KMS-11 (cell line): ENCODE data around the gene CEACAM8.

Experiments
- H2AFZ ChIP-seq: fragments of 200-600 bp; sonication (generic); 2 replicates; pipeline ENCODE4 v1.6.1; 2016; ENCODE audit warnings: antibody characterized with exemption, mixed run types, low read depth
- H3K27ac ChIP-seq: fragments of 200-600 bp; sonication (generic); 2 replicates; pipeline ENCODE4 v1.6.1; 2016; ENCODE audit warnings: mild to moderate bottlenecking, mixed run types
- H3K27me3 ChIP-seq: fragments of 200-600 bp; sonication (generic); 2 replicates; pipeline ENCODE4 v1.6.1; 2017; ENCODE audit warnings: mild to moderate bottlenecking, low read depth, mixed run types, moderate library complexity; ENCODE audit not compliant: insufficient read depth
- H3K36me3 ChIP-seq: fragments of 200-600 bp; sonication (generic); 2 replicates; pipeline ENCODE4 v1.6.1; 2017; ENCODE audit warnings: mild to moderate bottlenecking, mixed run types; ENCODE audit not compliant: insufficient read depth
- H3K4me1 ChIP-seq: fragments of 200-600 bp; sonication (generic); 2 replicates; pipeline ENCODE4 v1.6.1; 2016; ENCODE audit warnings: mild to moderate bottlenecking, low read depth, mixed run types; ENCODE audit not compliant: poor library complexity, severe bottlenecking
- H3K4me2 ChIP-seq: fragments of 200-600 bp; sonication (generic); 2 replicates; pipeline ENCODE4 v1.7.0; 2016; ENCODE audit warnings: mild to moderate bottlenecking, mixed run types
- H3K4me3 ChIP-seq: fragments of 200-600 bp; sonication (generic); IDR thresholded peaks from 2 replicates; pipeline ENCODE4 v1.6.1; 2017; ENCODE audit warnings: low read depth, low read length, mixed read lengths; ENCODE audit not compliant: insufficient read depth
- H3K79me2 ChIP-seq: fragments of 200-600 bp; sonication (generic); 2 replicates; pipeline ENCODE4 v1.6.1; 2016; ENCODE audit warnings: low read depth, mixed run types; ENCODE audit not compliant: insufficient read depth
- H3K9ac ChIP-seq: fragments of 200-600 bp; sonication (generic); 2 replicates; pipeline ENCODE4 v1.6.1; 2016; ENCODE audit warnings: mild to moderate bottlenecking, mixed run types
- H4K20me1 ChIP-seq: fragments of 200-600 bp; sonication (generic); 2 replicates; pipeline ENCODE4 v1.6.1; 2016; ENCODE audit warnings: mild to moderate bottlenecking, mixed run types; ENCODE audit not compliant: insufficient read depth
- CTCF ChIP-seq: fragments of 200-600 bp; sonication (generic); conservative IDR thresholded peaks from 2 replicates; pipeline ENCODE4 v1.6.1; 2017; ENCODE audit warnings: low read depth, mild to moderate bottlenecking, antibody characterized with exemption, low read length, moderate library complexity, mixed read lengths

Gene CEACAM8

GRCh38 chr19:42596391-42597072 is 1.8 kb upstream of the CEACAM8 start:
- Histone ChIP-seq H2AFZ (no peak overlapping the region), H3K27me3 (no peaks in the 10 kb centered on the region), H3K79me2 (no peaks in the 10 kb centered on the region), H3K27ac (no peak overlapping the region), H3K4me1 (no peaks in the 10 kb centered on the region), H3K9ac (no peak overlapping the region), H4K20me1 (no peaks in the 10 kb centered on the region), H3K4me3 (no peak overlapping the region), H3K36me3 (no peaks in the 10 kb centered on the region), H3K4me2 (no peak overlapping the region)
- TF ChIP-seq CTCF: peak; percentile 82

DNA sequence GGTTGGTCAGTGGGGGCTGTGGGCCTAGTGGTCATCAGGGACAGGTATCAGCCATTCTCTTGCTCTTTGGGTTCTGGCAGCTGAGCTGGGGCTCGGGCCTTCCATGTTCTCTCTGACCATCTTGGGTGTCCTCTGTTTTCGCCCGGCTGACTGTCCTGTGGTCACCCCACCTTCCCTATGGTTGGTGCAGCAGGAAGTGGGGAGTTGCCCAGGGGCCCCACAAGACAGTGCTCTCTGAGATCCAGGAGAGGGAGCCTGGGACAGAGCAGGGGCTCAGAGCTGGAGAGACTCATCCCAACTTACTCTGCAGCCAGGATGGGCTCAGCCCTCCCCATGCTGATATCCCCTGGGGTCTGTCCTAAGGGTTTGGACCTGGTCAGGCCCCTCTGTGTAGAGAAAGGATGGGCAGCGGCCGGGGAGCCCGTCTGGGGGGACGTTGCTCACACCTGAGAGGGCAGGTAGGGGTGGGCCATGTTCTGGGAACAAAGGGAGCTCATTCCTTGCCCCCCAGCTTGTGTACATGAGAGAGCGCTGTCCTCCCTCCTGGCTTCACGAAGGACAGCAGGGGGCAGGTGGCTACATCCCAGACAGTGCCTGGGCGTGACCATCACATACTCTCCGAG is 937 bp upstream of the CEACAM8 start:
- Histone ChIP-seq H3K27me3 (no peaks in the 10 kb centered on the region), H3K27ac (no peak overlapping the region)

GRCh38 chr19:42589792-42590191 is 4.9 kb downstream of the CEACAM8 start:
- no peaks in the 10 kb centered on the region for H3K27me3 ChIP-seq
- no peak overlapping the region for H3K4me2 ChIP-seq
- H3K27ac ChIP-seq: no peak overlapping the region
- no peak overlapping the region for H3K9ac ChIP-seq
- TF ChIP-seq CTCF: no peak
- H3K36me3 ChIP-seq: no peaks in the 10 kb centered on the region
- no peak overlapping the region for H2AFZ ChIP-seq
- no peaks in the 10 kb centered on the region for H3K79me2 ChIP-seq
- no peaks in the 10 kb centered on the region for H3K4me1 ChIP-seq
- H3K4me3 ChIP-seq: no peak overlapping the region
- no peaks in the 10 kb centered on the region for H4K20me1 ChIP-seq

More for the DNA sequence above, 937 bp upstream of the CEACAM8 start:
- H3K9ac ChIP-seq: no peak overlapping the region
- H4K20me1 ChIP-seq: no peaks in the 10 kb centered on the region
- no peaks in the 10 kb centered on the region for H3K79me2 ChIP-seq
- TF ChIP-seq CTCF: no peak
- H2AFZ ChIP-seq: no peak overlapping the region
- H3K4me3 ChIP-seq: no peak overlapping the region
- H3K4me2 ChIP-seq: no peak overlapping the region
- no peaks in the 10 kb centered on the region for H3K36me3 ChIP-seq
- no peaks in the 10 kb centered on the region for H3K4me1 ChIP-seq

GRCh38 chr19:42584466-42584865 is 10.3 kb downstream of the CEACAM8 start:
- TF ChIP-seq CTCF: no peak
- Histone ChIP-seq H4K20me1 (no peaks in the 10 kb centered on the region), H3K27ac (no peak overlapping the region), H3K9ac (no peak overlapping the region), H3K79me2 (no peaks in the 10 kb centered on the region), H2AFZ (no peak overlapping the region), H3K4me2 (no peak overlapping the region), H3K4me3 (no peak overlapping the region), H3K36me3 (no peaks in the 10 kb centered on the region), H3K4me1 (no peaks in the 10 kb centered on the region), H3K27me3 (no peaks in the 10 kb centered on the region)
